Islet precursor cell (in vitro differentiated cells): ENCODE data around the gene ARHGEF26.

Source experiments
- DNase-seq: peaks from one replicate; pipeline ENCODE4 v3.0.0-alpha.2; 2018

Gene ARHGEF26

DNA sequence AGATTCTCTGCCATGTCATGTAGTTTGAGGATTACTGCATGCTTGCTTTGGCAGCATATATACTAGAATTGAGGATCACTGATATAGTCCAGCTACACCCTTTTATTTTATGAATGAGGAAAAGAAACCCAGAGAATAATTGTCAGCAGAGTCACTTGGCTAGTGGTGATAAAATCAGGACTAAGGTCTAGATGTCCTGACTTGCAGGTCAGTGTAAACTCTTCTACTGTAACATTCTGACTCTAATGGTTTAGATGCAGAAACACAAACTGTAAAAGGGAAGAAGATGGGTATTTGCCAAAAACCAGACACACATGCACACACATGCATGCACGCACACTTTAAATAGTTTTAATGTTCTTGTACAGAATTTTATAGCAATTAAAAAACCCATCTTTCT lies 97.5 kb downstream of the ARHGEF26 start:
- DNase-seq = no peak

DNA sequence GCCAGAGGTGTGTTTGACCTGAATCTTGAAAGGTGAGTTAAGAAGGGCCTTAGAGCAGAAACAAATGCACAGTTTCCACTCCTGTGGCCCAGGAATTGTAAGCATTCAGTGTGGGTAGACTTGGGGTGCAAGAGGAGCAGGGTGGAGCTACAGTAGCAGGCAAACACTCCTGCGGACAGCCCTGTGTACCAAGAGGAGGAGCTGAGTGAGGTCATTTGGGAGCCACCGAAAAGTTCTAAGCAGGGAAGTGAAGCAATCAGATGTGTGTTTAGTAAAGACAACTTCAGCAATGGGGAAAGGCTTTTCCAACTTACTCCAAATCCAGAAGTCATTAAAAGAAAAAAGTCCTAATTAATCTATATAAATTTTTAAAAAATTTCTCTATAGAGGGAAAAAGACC lies 99.3 kb downstream of the ARHGEF26 start:
- no peak for DNase-seq

DNA sequence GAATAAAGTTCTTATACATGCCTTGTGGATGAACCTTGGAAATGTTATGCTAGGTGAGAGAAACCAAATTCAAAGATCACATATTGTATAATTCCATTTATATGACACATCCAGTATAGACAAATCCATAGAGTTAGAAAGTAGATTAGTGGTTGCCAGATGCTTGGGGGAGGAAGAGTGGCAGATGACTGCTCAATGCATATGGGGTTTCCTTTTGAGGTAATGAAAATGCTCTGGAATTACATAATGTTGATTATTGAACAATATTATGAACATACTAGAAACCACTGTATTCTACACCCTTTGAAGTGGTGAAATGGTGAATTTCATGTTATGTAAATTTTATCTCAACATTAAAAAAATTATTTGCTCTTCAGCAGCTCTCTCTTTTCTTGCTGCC lies 102.3 kb downstream of the ARHGEF26 start:
- no peak for DNase-seq

GRCh38 chr3:154224366-154224765 lies 103.2 kb downstream of the ARHGEF26 start:
- DNase-seq = peak; percentile 75

DNA sequence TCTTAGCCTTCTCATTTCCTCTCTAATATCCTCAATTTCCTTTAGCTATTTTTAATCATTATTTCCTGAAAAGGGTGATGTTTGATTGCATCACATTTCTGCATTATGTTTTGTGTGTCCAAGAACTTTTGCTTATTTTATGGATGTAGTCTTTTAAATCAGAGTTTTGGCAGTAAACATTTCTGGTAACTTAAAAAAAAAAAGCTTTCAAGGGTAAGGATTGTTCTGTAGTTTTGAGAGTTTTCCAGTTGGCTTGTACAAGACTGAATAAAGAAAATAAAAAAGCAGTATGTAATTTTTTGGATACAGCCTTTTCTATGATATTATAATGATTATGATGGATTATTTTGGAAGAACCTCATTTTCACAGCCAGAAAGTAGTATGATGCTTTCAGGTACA lies 103.7 kb downstream of the ARHGEF26 start:
- no peak for DNase-seq

DNA sequence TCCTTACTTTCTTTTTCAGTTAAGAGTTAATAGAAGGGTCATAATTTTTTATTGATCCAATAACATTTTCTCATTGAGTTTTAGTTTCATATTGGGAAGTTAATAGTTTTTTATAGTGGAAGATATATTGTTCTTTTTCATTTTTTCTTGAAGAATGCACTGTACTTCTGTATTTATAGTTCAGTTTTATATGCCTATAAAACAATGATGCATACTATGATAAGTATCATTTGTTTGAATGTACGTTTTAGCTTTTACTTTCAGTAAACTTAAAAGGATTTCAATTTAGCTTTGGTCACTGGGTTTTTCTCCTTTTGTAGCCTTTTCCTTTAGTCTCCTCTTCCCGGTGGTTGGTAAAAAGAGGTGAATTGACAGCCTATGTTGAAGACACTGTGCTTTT lies 104.3 kb downstream of the ARHGEF26 start:
- DNase-seq = no peak

GRCh38 chr3:154227531-154227930 lies 106.3 kb downstream of the ARHGEF26 start:
- DNase-seq = no peak

- DNase-seq = peak; percentile 83
These were observed 107.5 kb downstream of the ARHGEF26 start for GRCh38 chr3:154228561-154229216.

- DNase-seq = peak; percentile 88
These were observed 108.0 kb downstream of the ARHGEF26 start for GRCh38 chr3:154229217-154229590.

DNA sequence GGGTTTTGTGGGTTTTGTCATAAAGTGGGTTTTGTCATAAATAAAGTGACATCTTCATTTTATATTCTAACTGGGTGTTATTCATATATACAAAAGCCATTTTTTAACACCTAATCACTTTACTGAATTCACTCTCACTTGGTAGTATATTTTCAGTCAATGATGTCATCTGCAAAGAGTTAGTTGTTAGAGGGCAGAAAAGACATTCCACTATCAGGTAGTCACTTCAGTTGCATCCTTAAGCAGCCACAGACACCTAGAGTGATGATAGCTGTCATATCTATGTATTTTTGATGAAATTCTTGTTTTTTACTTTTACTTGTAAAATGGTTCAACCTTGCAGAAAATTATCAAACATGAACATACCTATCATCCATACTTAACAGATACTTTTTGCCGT lies 114.1 kb downstream of the ARHGEF26 start:
- no peak for DNase-seq

DNA sequence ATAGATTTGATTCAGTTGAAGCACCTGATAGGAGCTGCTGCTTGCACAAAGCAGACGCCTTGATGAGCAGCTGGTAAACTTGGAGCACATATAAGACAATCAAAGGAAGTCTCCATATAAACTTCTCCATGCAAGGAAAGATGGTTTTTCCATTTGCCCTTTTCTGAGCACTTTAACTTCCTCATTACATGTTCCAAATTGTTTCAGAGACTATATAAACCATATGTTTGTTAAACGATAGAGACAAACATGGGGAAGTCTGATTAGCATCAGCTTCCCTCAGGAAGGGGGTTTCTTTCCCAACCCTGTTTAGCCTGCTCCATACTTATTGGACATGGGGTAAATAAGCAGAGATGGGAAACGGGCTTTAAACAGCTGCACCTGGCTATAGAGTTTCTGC lies 115.1 kb downstream of the ARHGEF26 start:
- DNase-seq = no peak

- no peak for DNase-seq
These were observed 119.0 kb downstream of the ARHGEF26 start for GRCh38 chr3:154240235-154240634.

DNA sequence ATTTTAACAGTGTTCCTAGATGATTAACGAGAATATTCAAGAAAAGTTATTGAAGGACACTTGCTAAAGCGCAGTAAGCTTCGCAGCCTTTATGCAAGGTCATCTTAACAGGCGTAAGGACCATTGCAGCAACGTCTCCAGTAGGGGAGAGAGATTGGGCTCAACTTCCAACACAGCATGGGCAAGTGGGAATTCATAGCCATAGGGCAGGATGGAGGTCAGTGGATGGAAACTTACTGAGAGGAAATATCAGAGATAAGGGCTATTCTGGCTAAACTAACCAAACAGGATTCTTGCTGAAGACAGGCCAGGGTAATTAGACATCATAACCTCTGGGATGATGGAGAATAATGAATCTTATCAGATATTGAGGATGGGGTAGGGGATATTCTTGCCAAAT lies 120.3 kb downstream of the ARHGEF26 start:
- peak; percentile 61 for DNase-seq

- DNase-seq = peak; percentile 91
These were observed 121.6 kb downstream of the ARHGEF26 start for GRCh38 chr3:154242766-154243165.

DNA sequence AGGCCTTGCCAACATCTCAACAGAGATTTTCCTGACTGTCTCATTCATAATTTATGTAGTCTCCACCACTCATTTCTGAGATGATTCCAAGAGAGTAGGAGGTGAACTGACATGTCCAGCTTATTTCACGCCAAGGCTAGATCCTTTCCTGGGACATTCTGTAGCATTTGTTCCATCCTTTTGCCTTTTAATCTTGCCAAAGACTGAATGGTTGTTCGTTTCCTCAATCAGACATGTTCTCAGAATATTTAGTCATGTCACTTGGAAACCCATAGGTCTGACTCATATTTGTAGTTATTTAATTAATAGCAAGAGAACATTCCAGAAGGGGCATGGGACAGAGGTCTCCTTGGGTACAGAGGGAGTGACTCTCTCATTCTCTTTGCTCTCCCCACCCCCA lies 122.2 kb downstream of the ARHGEF26 start:
- no peak for DNase-seq

- DNase-seq = no peak
These were observed 123.5 kb downstream of the ARHGEF26 start for GRCh38 chr3:154244644-154245043.

GRCh38 chr3:154247806-154248415 lies 126.7 kb downstream of the ARHGEF26 start:
- DNase-seq = no peak

DNA sequence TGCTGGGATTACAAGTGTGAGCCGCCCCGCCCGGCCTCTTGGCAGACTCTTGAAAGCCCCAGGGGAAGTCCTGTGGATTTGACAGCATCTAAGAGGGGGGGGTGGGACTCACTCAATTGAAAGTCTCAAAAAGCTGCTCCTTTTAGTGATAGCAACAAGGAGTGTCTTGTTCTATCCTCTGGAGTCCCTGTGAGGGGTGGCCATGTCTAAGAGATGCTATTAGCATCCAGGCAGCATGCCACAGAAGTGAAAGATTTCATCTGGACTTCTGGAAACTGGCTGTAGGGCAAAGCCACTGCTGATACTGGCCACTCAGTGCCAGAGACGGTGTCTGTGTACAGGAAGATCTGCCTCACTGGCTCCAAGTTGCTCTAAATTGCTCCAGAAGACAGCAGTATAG lies 129.1 kb downstream of the ARHGEF26 start:
- peak; percentile 65 for DNase-seq

GRCh38 chr3:154251610-154252009 lies 130.4 kb downstream of the ARHGEF26 start:
- no peak for DNase-seq

GRCh38 chr3:154252759-154253638 lies 131.8 kb downstream of the ARHGEF26 start:
- DNase-seq = peak; percentile 94

- no peak for DNase-seq
These were observed 133.3 kb downstream of the ARHGEF26 start for GRCh38 chr3:154254527-154254926.

DNA sequence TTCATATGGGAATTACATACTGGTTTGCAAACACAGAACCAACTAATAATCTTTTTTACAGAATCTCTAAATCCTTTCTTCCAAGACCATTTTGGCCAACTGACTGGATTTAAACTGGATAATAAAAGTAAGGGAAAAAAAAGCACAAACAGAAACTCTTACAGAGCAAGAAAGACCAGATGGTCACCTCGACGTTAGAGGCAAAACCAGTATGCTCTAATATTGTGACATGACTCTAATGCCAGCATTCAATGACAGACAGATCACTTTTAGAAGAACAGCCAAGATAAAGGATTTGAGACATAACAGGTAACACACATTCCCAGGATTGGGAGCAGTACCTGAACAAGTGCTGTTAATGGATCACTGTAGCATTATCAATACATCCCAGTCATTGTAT lies 152.2 kb downstream of the ARHGEF26 start:
- no peak for DNase-seq

- DNase-seq = no peak
These were observed 153.2 kb downstream of the ARHGEF26 start for GRCh38 chr3:154274348-154274747.

DNA sequence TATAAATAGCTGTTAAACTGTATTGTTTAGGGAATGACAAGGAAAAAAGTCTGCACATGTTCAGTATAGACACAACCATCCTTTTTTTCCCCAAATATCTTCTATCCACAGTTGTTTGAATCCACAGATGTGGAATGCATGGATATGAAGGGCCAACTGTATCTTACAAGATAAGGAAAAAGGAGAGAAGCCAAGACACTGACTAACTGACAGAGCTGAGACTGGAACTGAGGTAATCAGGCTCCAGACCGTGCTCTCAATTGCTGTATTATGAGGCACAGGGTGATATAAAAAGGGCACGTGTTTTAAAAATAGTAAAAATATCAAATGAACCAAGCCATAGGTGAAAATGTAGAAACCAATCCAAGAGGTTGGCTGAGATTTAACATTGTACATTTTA lies 154.1 kb downstream of the ARHGEF26 start:
- no peak for DNase-seq
